ENCODE measurements around the gene SHISA6. TPM values are rescaled to one million over a fixed set of nuclear protein-coding genes. Genes with fewer than 3 reads are reported as not detected.

Gene SHISA6
- total RNA-seq, 3 donors from 2014 or later, result 0.20 to 0.77 (median 0.73) TPM

- no peak for ATAC-seq
- Histone ChIP-seq H3K4me1 (ENCODE audit: low read depth) (no peaks in the 10 kb centered on the region), H3K36me3 (ENCODE audit: low read depth) (no peaks in the 10 kb centered on the region), H3K9me3 (no peaks in the 10 kb centered on the region), H3K4me3 (no peak overlapping the region)
- TF ChIP-seq CTCF (IDR thresholded peaks at IDR 0.05), result no peak
- intact Hi-C loops (cut with DNase I, micrococcal nuclease), result no loop called here
- no peak for DNase-seq
Measured at GRCh38 chr17:11331547-11332513, 90.8 kb downstream of the SHISA6 start.

- no peak for ATAC-seq
- intact Hi-C loops (cut with DNase I, micrococcal nuclease), result no loop called here
Measured at GRCh38 chr17:11332706-11333105, 91.7 kb downstream of the SHISA6 start.

GRCh38 chr17:11334493-11334892, 93.5 kb downstream of the SHISA6 start:
- Histone ChIP-seq H3K4me3 (no peak overlapping the region), H3K4me1 (ENCODE audit: low read depth) (no peaks in the 10 kb centered on the region), H3K36me3 (ENCODE audit: low read depth) (no peaks in the 10 kb centered on the region), H3K9me3 (no peaks in the 10 kb centered on the region)
- TF ChIP-seq CTCF (IDR thresholded peaks at IDR 0.05), result no peak
- DNase-seq, result no peak
- intact Hi-C loops (cut with DNase I, micrococcal nuclease), result no loop called here
- ATAC-seq, result no peak

More at GRCh38 chr17:11332706-11333105, 91.7 kb downstream of the SHISA6 start:
- no peak for TF ChIP-seq CTCF (IDR thresholded peaks at IDR 0.05)
- no peaks in the 10 kb centered on the region for H3K36me3 ChIP-seq (ENCODE audit: low read depth)
- H3K4me1 ChIP-seq (ENCODE audit: low read depth), result no peaks in the 10 kb centered on the region
- DNase-seq, result no peak
- no peak overlapping the region for H3K4me3 ChIP-seq
- H3K9me3 ChIP-seq, result no peaks in the 10 kb centered on the region

- DNase-seq (no peak), ATAC-seq (no peak)
- Histone ChIP-seq H3K36me3 (ENCODE audit: low read depth) (no peaks in the 10 kb centered on the region), H3K9me3 (no peaks in the 10 kb centered on the region), H3K4me1 (ENCODE audit: low read depth) (peaks cover 4% of the 10 kb centered on the region), H3K4me3 (no peak overlapping the region)
- no peak for TF ChIP-seq CTCF (IDR thresholded peaks at IDR 0.05)
- intact Hi-C loops (cut with DNase I, micrococcal nuclease), result no loop called here
Measured at GRCh38 chr17:11336290-11336689, 95.3 kb downstream of the SHISA6 start.

GRCh38 chr17:11340803-11341202, 99.8 kb downstream of the SHISA6 start:
- Histone ChIP-seq H3K4me1 (ENCODE audit: low read depth) (peaks cover 4% of the 10 kb centered on the region), H3K9me3 (no peaks in the 10 kb centered on the region), H3K4me3 (no peak overlapping the region), H3K36me3 (ENCODE audit: low read depth) (no peaks in the 10 kb centered on the region)
- peak; percentile 55 for ATAC-seq
- TF ChIP-seq CTCF (IDR thresholded peaks at IDR 0.05), result no peak
- intact Hi-C loops (cut with DNase I, micrococcal nuclease), result no loop called here
- DNase-seq, result peak in 1 of 3 donors; percentile 17

Measured in mucosa of descending colon (tissue), 3 donors.